CD14-positive monocyte (primary cell): ENCODE data around the gene TP53BP2. TPM values are rescaled to one million over a fixed set of nuclear protein-coding genes. Genes with fewer than 3 reads are reported as not detected.

Experiments
- DNase-seq, 3 donors: peaks; one replicate each; pipeline ENCODE4 v3.0.0-alpha.2; 2011 to 2022
- H2AFZ ChIP-seq: 2 replicates; pipeline ENCODE4 v1.6.0; 2012; ENCODE audit warnings: mild to moderate bottlenecking, low read depth, low read length, inconsistent platforms; ENCODE audit not compliant: insufficient read depth, poor library complexity, severe bottlenecking
- H3K27ac ChIP-seq, 2 donors: 1 replicate in 1 of 2; 2 replicates in 1 of 2; pipeline ENCODE4 v1.5.1; 2012 to 2013; ENCODE audit warnings: low read length in 2 of 2, control low read depth in 1 of 2, inconsistent platforms in 1 of 2, low read depth in 1 of 2, mild to moderate bottlenecking in 1 of 2
- H3K27me3 ChIP-seq, 2 donors: one replicate each; pipeline versions ENCODE4 v1.6.0 to v1.6.1; 2011 to 2013; ENCODE audit warnings: low read length in 2 of 2; ENCODE audit not compliant: control insufficient read depth in 2 of 2, insufficient read depth in 2 of 2
- H3K36me3 ChIP-seq, 2 donors: replicated peaks in 1 of 2; 1 replicate in 1 of 2; 2 replicates in 1 of 2; pipeline versions ENCODE4 v1.5.1 to v1.6.1; 2012 to 2013; ENCODE audit warnings: low read length in 2 of 2, control low read depth in 1 of 2, inconsistent platforms in 1 of 2, mild to moderate bottlenecking in 1 of 2; ENCODE audit not compliant: insufficient read depth in 2 of 2, control insufficient read depth in 1 of 2
- H3K4me1 ChIP-seq, 2 donors: 1 replicate in 1 of 2; 2 replicates in 1 of 2; pipeline versions ENCODE4 v1.5.1 to v1.6.1; 2012 to 2013; ENCODE audit warnings: low read length in 2 of 2, control low read depth in 1 of 2, inconsistent platforms in 1 of 2, mild to moderate bottlenecking in 1 of 2, moderate library complexity in 1 of 2; ENCODE audit not compliant: insufficient read depth in 2 of 2, control insufficient read depth in 1 of 2
- H3K4me2 ChIP-seq: replicated peaks from 2 replicates; pipeline ENCODE3; 2012; ENCODE audit warnings: low read length, moderate library complexity, mild to moderate bottlenecking; ENCODE audit not compliant: poor library complexity, severe bottlenecking; ENCODE audit errors: extremely low read depth
- H3K4me3 ChIP-seq, 3 experiments: fragments of 200-600 bp in 1 of 3; sonication (generic) in 1 of 3; replicated peaks in 1 of 3; 1 replicate in 2 of 3; 2 replicates in 1 of 3; pipeline ENCODE4 v1.5.1; 2011 to 2013; ENCODE audit warnings: low read length in 3 of 3, mild to moderate bottlenecking in 3 of 3, control low read depth in 2 of 3, low read depth in 2 of 3, inconsistent platforms in 1 of 3, moderate library complexity in 1 of 3
- H3K79me2 ChIP-seq: 2 replicates; pipeline ENCODE4 v1.6.0; 2012; ENCODE audit warnings: mild to moderate bottlenecking, control low read depth, inconsistent platforms, low read length, moderate library complexity; ENCODE audit not compliant: insufficient read depth
- H3K9ac ChIP-seq: 2 replicates; pipeline ENCODE4 v1.6.0; 2017; ENCODE audit warnings: low read length, mild to moderate bottlenecking; ENCODE audit not compliant: insufficient read depth, poor library complexity, severe bottlenecking
- H3K9me3 ChIP-seq, 2 donors: replicated peaks in 1 of 2; 1 replicate in 1 of 2; 2 replicates in 1 of 2; pipeline versions ENCODE4 v1.5.1 to v1.6.1; 2012 to 2013; ENCODE audit warnings: low read length in 2 of 2, control low read depth in 1 of 2; ENCODE audit not compliant: control insufficient read depth in 1 of 2, insufficient read depth in 1 of 2
- H4K20me1 ChIP-seq: 2 replicates; pipeline ENCODE4 v1.6.0; 2012; ENCODE audit warnings: mild to moderate bottlenecking, low read length, control low read depth, moderate library complexity; ENCODE audit not compliant: insufficient read depth
- H3K27ac Mint-ChIP-seq, 7 donors: one replicate each; pipeline ENCODE4 v1.8.0; 2020; ENCODE audit warnings: mild to moderate bottlenecking in 7 of 7, mixed read lengths in 7 of 7, moderate library complexity in 6 of 7, inconsistent platforms in 2 of 7
- H3K27me3 Mint-ChIP-seq, 3 donors: one replicate each; pipeline ENCODE4 v1.8.0; 2021 to 2022; ENCODE audit warnings: low read depth in 3 of 3, mild to moderate bottlenecking in 3 of 3, mixed read lengths in 3 of 3, moderate library complexity in 3 of 3, inconsistent platforms in 1 of 3
- H3K36me3 Mint-ChIP-seq, 2 donors: one replicate each; pipeline ENCODE4 v1.8.0; 2020; ENCODE audit warnings: mixed read lengths in 2 of 2, inconsistent platforms in 1 of 2, mild to moderate bottlenecking in 1 of 2
- H3K4me1 Mint-ChIP-seq: one replicate; pipeline ENCODE4 v1.8.0; 2020; ENCODE audit warnings: mild to moderate bottlenecking, mixed read lengths
- H3K4me3 Mint-ChIP-seq, 2 donors: one replicate each; pipeline ENCODE4 v1.8.0; 2020; ENCODE audit warnings: mild to moderate bottlenecking in 2 of 2, mixed read lengths in 2 of 2, moderate library complexity in 1 of 2
- H3K9me3 Mint-ChIP-seq, 7 donors: one replicate each; pipeline ENCODE4 v1.8.0; 2020 to 2022; ENCODE audit warnings: mixed read lengths in 7 of 7, mild to moderate bottlenecking in 6 of 7, moderate library complexity in 6 of 7, inconsistent platforms in 2 of 7
- WGBS: methylation state at CpG from one replicate; pipeline ENCODE4 v1.1.5; 2013; ENCODE audit warnings: missing lambda C conversion rate; ENCODE audit not compliant: insufficient coverage; 5-methylcytosine and 5-hydroxymethylcytosine counted together
- intact Hi-C, 2 donors: fragments of 100-400 bp; cut with micrococcal nuclease; formaldehyde crosslinking; loops; one replicate each; pipeline versions ENCODE4 v1.15.0 to v1.15.1; 2023
- polyA plus RNA-seq, 3 donors: library from polyadenylated mRNA; depleted of rRNA in 1 of 3; unstranded in 2 of 3; stranded (reverse) in 1 of 3; fragments of 300-500 nt in 2 of 3; fragments of >200 nt in 1 of 3; fragmentation: Illumina TruSeq in 2 of 3; gene quantifications; 1 replicate in 2 of 3; 2 replicates in 1 of 3; pipeline ENCODE4 v1.2.3, GENCODE V29; 2012 to 2021
- TF ChIP-seq, protein P1 (sequence below): fragments of 200-600 bp; IDR thresholded peaks from one replicate; pipeline ENCODE4 v1.8.0; 2022; ENCODE audit warnings: antibody characterized with exemption, mild to moderate bottlenecking

The TP53BP2 gene
- polyA plus RNA-seq, 3 donors = 5.7 to 19.7 (median 8.8) TPM

DNA sequence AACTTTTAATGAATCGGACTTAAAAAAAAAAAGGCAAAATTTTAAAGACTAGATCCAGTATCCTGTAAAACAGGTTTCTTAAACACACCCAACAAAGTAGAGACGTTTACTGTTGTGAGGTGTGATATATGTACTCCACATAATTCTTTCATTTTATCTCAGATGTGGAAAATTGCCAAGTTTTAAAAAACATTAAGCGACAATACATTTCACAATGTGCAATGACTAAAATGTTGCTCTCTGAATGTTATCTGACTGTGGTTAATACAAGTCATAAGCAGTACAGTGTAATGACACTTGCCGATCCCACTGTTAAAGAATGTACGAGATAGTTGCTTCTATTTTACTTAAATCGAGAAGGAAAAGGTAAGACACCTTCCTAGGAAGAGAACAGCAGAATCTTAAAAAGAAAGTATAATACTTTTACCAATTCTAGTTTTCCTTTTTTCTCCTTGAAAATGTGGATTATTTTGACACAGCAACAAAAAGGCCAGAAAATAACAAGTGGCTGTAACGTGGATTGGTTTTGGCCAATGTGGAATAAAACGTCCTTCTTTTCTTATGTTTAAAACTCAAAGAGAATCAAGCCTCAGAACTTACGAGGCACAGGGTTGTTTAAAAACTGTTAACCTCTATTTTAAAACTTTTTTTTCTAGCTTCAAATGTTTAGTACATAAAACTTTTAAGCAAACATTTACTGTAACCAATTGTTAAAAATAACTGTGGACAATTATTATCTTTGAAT, 51.4 kb downstream of the TP53BP2 start:
- H3K4me2 ChIP-seq = no peak overlapping the region
- H3K4me1 Mint-ChIP-seq = peaks cover 3% of the 10 kb centered on the region
- H3K9ac ChIP-seq = no peak overlapping the region
- no peak for DNase-seq
- H3K36me3 ChIP-seq = peaks cover 78 to 97% of the 10 kb centered on the region in 2 donors
- H3K4me3 Mint-ChIP-seq = no peak overlapping the region
- no peaks in the 10 kb centered on the region for H3K4me1 ChIP-seq
- no peaks in the 10 kb centered on the region for H3K27me3 Mint-ChIP-seq
- H3K9me3 Mint-ChIP-seq = no peaks in the 10 kb centered on the region
- H3K79me2 ChIP-seq = no peaks in the 10 kb centered on the region
- no peak overlapping the region for H3K27ac Mint-ChIP-seq
- H3K27me3 ChIP-seq = no peaks in the 10 kb centered on the region
- no peak overlapping the region for H3K4me3 ChIP-seq
- peaks cover 24% of the 10 kb centered on the region for H4K20me1 ChIP-seq
- intact Hi-C loops = loop anchor here in 1 of 2 donors (10.0 kb wide), 1 partner anchor 50 kb away; the partner anchor contains the start of gene TP53BP2
- H3K27ac ChIP-seq = no peak overlapping the region
- peaks cover 64 to 84% of the 10 kb centered on the region in 2 donors for H3K36me3 Mint-ChIP-seq
- H2AFZ ChIP-seq = no peak overlapping the region
- H3K9me3 ChIP-seq = no peaks in the 10 kb centered on the region
- TF ChIP-seq, protein P1, sequence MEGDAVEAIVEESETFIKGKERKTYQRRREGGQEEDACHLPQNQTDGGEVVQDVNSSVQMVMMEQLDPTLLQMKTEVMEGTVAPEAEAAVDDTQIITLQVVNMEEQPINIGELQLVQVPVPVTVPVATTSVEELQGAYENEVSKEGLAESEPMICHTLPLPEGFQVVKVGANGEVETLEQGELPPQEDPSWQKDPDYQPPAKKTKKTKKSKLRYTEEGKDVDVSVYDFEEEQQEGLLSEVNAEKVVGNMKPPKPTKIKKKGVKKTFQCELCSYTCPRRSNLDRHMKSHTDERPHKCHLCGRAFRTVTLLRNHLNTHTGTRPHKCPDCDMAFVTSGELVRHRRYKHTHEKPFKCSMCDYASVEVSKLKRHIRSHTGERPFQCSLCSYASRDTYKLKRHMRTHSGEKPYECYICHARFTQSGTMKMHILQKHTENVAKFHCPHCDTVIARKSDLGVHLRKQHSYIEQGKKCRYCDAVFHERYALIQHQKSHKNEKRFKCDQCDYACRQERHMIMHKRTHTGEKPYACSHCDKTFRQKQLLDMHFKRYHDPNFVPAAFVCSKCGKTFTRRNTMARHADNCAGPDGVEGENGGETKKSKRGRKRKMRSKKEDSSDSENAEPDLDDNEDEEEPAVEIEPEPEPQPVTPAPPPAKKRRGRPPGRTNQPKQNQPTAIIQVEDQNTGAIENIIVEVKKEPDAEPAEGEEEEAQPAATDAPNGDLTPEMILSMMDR = no peak
- WGBS = no CpG with 5 or more reads among the region's 9 CpGs

DNA sequence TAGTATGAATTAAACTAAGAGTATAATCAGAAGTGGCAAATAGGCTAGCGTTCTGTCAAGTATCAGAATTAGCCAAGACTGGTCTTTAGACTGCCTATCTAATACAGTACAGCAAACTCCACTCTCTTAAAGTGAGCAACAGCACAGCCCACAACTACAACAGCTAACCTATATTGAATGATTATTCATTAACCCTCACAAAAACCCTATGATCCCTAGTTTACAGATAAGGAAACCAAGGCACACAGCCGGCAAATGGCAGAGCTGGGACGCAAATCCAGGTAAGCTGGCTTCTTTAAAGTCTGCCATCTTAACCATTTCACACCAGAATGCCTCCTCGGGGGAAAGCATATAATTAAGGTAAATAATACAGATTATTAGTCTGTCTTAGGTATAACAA, 52.0 kb downstream of the TP53BP2 start:
- intact Hi-C loops = loop anchor here in 1 of 2 donors (10.0 kb wide), 1 partner anchor 51 kb away; the partner anchor contains the start of gene TP53BP2
- WGBS = no CpG with 5 or more reads among the region's 4 CpGs
- no peak for DNase-seq

More for the DNA sequence above, 52.0 kb downstream of the TP53BP2 start:
- Histone ChIP-seq H3K27ac (no peak overlapping the region), H3K79me2 (no peaks in the 10 kb centered on the region), H2AFZ (no peak overlapping the region), H3K27me3 (no peaks in the 10 kb centered on the region), H3K4me3 (no peak overlapping the region), H3K9me3 (no peaks in the 10 kb centered on the region), H3K36me3 (peaks cover 77 to 97% of the 10 kb centered on the region in 2 donors), H3K4me1 (no peaks in the 10 kb centered on the region), H3K4me2 (no peak overlapping the region), H4K20me1 (peaks cover 24% of the 10 kb centered on the region), H3K9ac (no peak overlapping the region)
- Mint-ChIP-seq H3K9me3 (no peaks in the 10 kb centered on the region), H3K27ac (no peak overlapping the region), H3K36me3 (peaks cover 65 to 86% of the 10 kb centered on the region in 2 donors), H3K27me3 (no peaks in the 10 kb centered on the region), H3K4me3 (no peak overlapping the region), H3K4me1 (no peaks in the 10 kb centered on the region)
- TF ChIP-seq, protein P1 = no peak
